A549 (cell line): ENCODE results near the gene ADCY7. TPM values are rescaled to one million over a fixed set of nuclear protein-coding genes. Genes with fewer than 3 reads are reported as not detected.

Source experiments
- ATAC-seq, 2 experiments: fragments of 200-7000 bp in 1 of 2; fragments of >200 bp in 1 of 2; cut with Nextera tagmentation in 1 of 2; cut with Tn5 transposase in 1 of 2; 3 replicates each; pipeline versions ENCODE4 v1.8.0 to v1.9.1; 2018 to 2020; ENCODE audit warnings: mild to moderate bottlenecking in 1 of 2, moderate library complexity in 1 of 2
- CTCF ChIA-PET: fragments of 300-600 bp; sonication (Branson Sonifier 250); formaldehyde crosslinking; extraction: SDS; loops from one replicate; lab custom pipeline; 2021; ENCODE audit warnings: antibody characterized with exemption, inconsistent platforms; lab: Yijun Ruan, JAX
- POLR2A ChIA-PET: fragments of 350-600 bp; formaldehyde crosslinking; extraction: SDS; loops from one replicate; lab custom pipeline; 2021; ENCODE audit warnings: antibody characterized with exemption, inconsistent platforms; lab: Yijun Ruan, JAX
- DNase-seq, 2 experiments: peaks; one replicate each; pipeline versions ENCODE4 v3.0.0 to v3.0.0-alpha.2; 2011 to 2016; ENCODE audit warnings: low read depth in 1 of 2, low spot score in 1 of 2
- FAIRE-seq: peaks from 2 replicates; lab custom pipeline; 2011; peaks lifted over from hg19 to GRCh38; lab: Jason Lieb, UNC
- H3K27ac ChIP-seq, 2 experiments: fragments of >200 bp; sonication (Bioruptor Twin); formaldehyde crosslinking; 3 replicates each; pipeline ENCODE4 v1.5.1; 2016 to 2017
- H3K4me1 ChIP-seq: fragments of >200 bp; sonication (Bioruptor Twin); formaldehyde crosslinking; 3 replicates; pipeline ENCODE4 v1.6.1; 2016
- H3K4me2 ChIP-seq: fragments of >200 bp; sonication (Bioruptor Twin); formaldehyde crosslinking; 3 replicates; pipeline ENCODE4 v1.6.1; 2016
- H3K4me3 ChIP-seq: fragments of >200 bp; sonication (Bioruptor Twin); formaldehyde crosslinking; 3 replicates; pipeline ENCODE4 v1.5.1; 2016
- H3K9me3 ChIP-seq: fragments of >200 bp; sonication (Bioruptor Twin); formaldehyde crosslinking; 3 replicates; pipeline ENCODE4 v1.6.1; 2016
- BHLHE40 ChIP-seq: IDR thresholded peaks from 2 replicates; pipeline ENCODE4 v1.6.1; 2012; ENCODE audit warnings: low read depth, low read length, inconsistent platforms
- CHD4 ChIP-seq: fragments of 200-600 bp; sonication (generic); IDR thresholded peaks from 2 replicates; pipeline ENCODE4 v1.6.1; 2016; ENCODE audit warnings: antibody characterized with exemption, mild to moderate bottlenecking, borderline replicate concordance
- EHF ChIP-seq: fragments of 250-450 bp; sonication (Bioruptor Pico); IDR thresholded peaks from 2 replicates; pipeline ENCODE4 v1.5.0; 2020; ENCODE audit warnings: mild to moderate bottlenecking
- ESRRA ChIP-seq: fragments of 150-350 bp; IDR thresholded peaks from 2 replicates; pipeline ENCODE4 v1.6.1; 2014; ENCODE audit warnings: mild to moderate bottlenecking, low read length, borderline replicate concordance
- FOSB ChIP-seq: fragments of 250-450 bp; sonication (Bioruptor Pico); IDR thresholded peaks from 2 replicates; pipeline ENCODE4 v1.5.0; 2020; ENCODE audit warnings: mild to moderate bottlenecking, moderate library complexity
- GATA3 ChIP-seq: IDR thresholded peaks from 2 replicates; pipeline ENCODE4 v1.6.1; 2012; ENCODE audit warnings: borderline replicate concordance
- HMGXB4 ChIP-seq: fragments of 250-450 bp; sonication (Bioruptor Pico); IDR thresholded peaks from 2 replicates; pipeline ENCODE4 v1.5.0; 2021; ENCODE audit warnings: mild to moderate bottlenecking, moderate library complexity, borderline replicate concordance
- HOXA7 ChIP-seq: fragments of 250-450 bp; sonication (Bioruptor Pico); IDR thresholded peaks from 2 replicates; pipeline ENCODE4 v1.5.0; 2020; ENCODE audit warnings: mild to moderate bottlenecking, moderate library complexity
- HOXB13 ChIP-seq: fragments of 250-450 bp; sonication (Bioruptor Pico); IDR thresholded peaks from 2 replicates; pipeline ENCODE4 v1.5.0; 2020; ENCODE audit warnings: low read depth, mild to moderate bottlenecking, moderate library complexity
- JUN ChIP-seq, 2 experiments: fragments of >200 bp; sonication (Bioruptor Twin); formaldehyde crosslinking; IDR thresholded peaks; 2 replicates in 1 of 2; 3 replicates in 1 of 2; pipeline ENCODE4 v1.6.1; 2016 to 2017
- JUNB ChIP-seq: fragments of >200 bp; sonication (Bioruptor Twin); formaldehyde crosslinking; IDR thresholded peaks from 2 replicates; pipeline ENCODE4 v1.6.1; 2016
- KDM5A ChIP-seq: fragments of 200-600 bp; sonication (generic); IDR thresholded peaks from 2 replicates; pipeline ENCODE4 v1.6.1; 2016; ENCODE audit warnings: antibody characterized with exemption, mild to moderate bottlenecking
- PBX3 ChIP-seq: IDR thresholded peaks from 2 replicates; pipeline ENCODE4 v1.6.1; 2012
- RARB ChIP-seq: fragments of 250-450 bp; sonication (Bioruptor Pico); IDR thresholded peaks from 2 replicates; pipeline ENCODE4 v1.8.0; 2021; ENCODE audit warnings: mild to moderate bottlenecking, moderate library complexity
- RFX5 ChIP-seq: fragments of 450-650 bp; IDR thresholded peaks from 2 replicates; pipeline ENCODE4 v1.7.1; 2014; ENCODE audit warnings: antibody characterized with exemption, mild to moderate bottlenecking, moderate library complexity
- RNF2 ChIP-seq: fragments of 200-600 bp; sonication (generic); IDR thresholded peaks from 2 replicates; pipeline ENCODE4 v1.6.1; 2016; ENCODE audit warnings: low read depth, mild to moderate bottlenecking, antibody characterized with exemption, moderate library complexity, borderline replicate concordance
- SREBF2 ChIP-seq: fragments of 450-650 bp; IDR thresholded peaks from 2 replicates; pipeline ENCODE4 v1.6.1; 2014; ENCODE audit warnings: mild to moderate bottlenecking, moderate library complexity
- TFCP2L1 ChIP-seq: fragments of 250-450 bp; sonication (Bioruptor Pico); IDR thresholded peaks from 2 replicates; pipeline ENCODE4 v1.5.0; 2021; ENCODE audit warnings: mild to moderate bottlenecking
- TP53 ChIP-seq: fragments of 250-450 bp; sonication (Bioruptor Pico); IDR thresholded peaks from 2 replicates; pipeline ENCODE4 v1.5.0; 2021; ENCODE audit warnings: mild to moderate bottlenecking, moderate library complexity
- ZNF302 ChIP-seq: fragments of 250-450 bp; sonication (Bioruptor Pico); IDR thresholded peaks from 2 replicates; pipeline ENCODE4 v1.9.0; 2021; ENCODE audit warnings: inconsistent platforms, mild to moderate bottlenecking, moderate library complexity
- whole genome bisulfite sequencing: methylation state at CpG from one replicate; pipeline ENCODE4 v1.1.6; 2017; ENCODE audit errors: missing lambda C conversion rate; 5-methylcytosine and 5-hydroxymethylcytosine counted together
- polyA plus RNA-seq, 4 experiments: library from polyadenylated mRNA; depleted of rRNA in 3 of 4; stranded (reverse); fragments of >200 nt; fragmentation: RNase III in 1 of 4; extraction: RNeasy Plus Mini Kit Qiagen cat#74134 plus additional on column Dnase treatment in 1 of 4; gene quantifications; 2 replicates in 3 of 4; 3 replicates in 1 of 4; pipeline ENCODE4 v1.2.3, GENCODE V29; 2011 to 2017
- TF ChIP-seq, protein P1 (sequence below): fragments of 200-600 bp; sonication (generic); IDR thresholded peaks from 2 replicates; pipeline ENCODE4 v1.6.1; 2016; ENCODE audit warnings: antibody characterized with exemption, mild to moderate bottlenecking, moderate library complexity
- TF ChIP-seq, protein P2 (sequence below): fragments of 250-450 bp; sonication (Bioruptor Pico); IDR thresholded peaks from 2 replicates; pipeline ENCODE4 v1.5.0; 2020; ENCODE audit warnings: low read depth, mild to moderate bottlenecking, moderate library complexity
- TF ChIP-seq, protein P3 (sequence below): fragments of >200 bp; sonication (Bioruptor Twin); formaldehyde crosslinking; IDR thresholded peaks from 3 replicates; pipeline ENCODE4 v1.5.1; 2016
- TF ChIP-seq, protein P4 (sequence below): IDR thresholded peaks from 2 replicates; pipeline ENCODE4 v1.6.1; 2012

The ADCY7 gene
- polyA plus RNA-seq, 2 of the 4 experiments (the other 2 are of a cell fraction) = 10.5 to 18.7 TPM

- no peak for FAIRE-seq
- no peak overlapping the region for H3K4me3 ChIP-seq
These were observed 10.8 kb upstream of the ADCY7 start for GRCh38 chr16:50255538-50255937.

GRCh38 chr16:50256604-50257003 lies 9.7 kb upstream of the ADCY7 start:
- WGBS = 59% methylated on average over 1 of the region's 1 CpG
- no peaks in the 10 kb centered on the region for H3K9me3 ChIP-seq
- no peak overlapping the region for H3K4me2 ChIP-seq
- POLR2A ChIA-PET = no interaction called here
- H3K4me1 ChIP-seq = peaks cover 28% of the 10 kb centered on the region
- ATAC-seq (no peak), FAIRE-seq (no peak), DNase-seq (no peak)
- no peak overlapping the region for H3K27ac ChIP-seq
- no peak overlapping the region for H3K4me3 ChIP-seq
- CTCF ChIA-PET = no interaction called here
- TF ChIP-seq ESRRA = no peak
- no peak for TF ChIP-seq RARB (CRISPR knock-in tag)
- TF ChIP-seq RNF2 = no peak
- TF ChIP-seq GATA3 = no peak
- no peak for TF ChIP-seq HMGXB4
- no peak for TF ChIP-seq BHLHE40
- no peak for TF ChIP-seq TFCP2L1 (CRISPR knock-in tag)
- no peak for TF ChIP-seq HOXA7 (CRISPR knock-in tag)
- no peak for TF ChIP-seq EHF
- no peak for TF ChIP-seq CHD4
- TF ChIP-seq, protein P1, sequence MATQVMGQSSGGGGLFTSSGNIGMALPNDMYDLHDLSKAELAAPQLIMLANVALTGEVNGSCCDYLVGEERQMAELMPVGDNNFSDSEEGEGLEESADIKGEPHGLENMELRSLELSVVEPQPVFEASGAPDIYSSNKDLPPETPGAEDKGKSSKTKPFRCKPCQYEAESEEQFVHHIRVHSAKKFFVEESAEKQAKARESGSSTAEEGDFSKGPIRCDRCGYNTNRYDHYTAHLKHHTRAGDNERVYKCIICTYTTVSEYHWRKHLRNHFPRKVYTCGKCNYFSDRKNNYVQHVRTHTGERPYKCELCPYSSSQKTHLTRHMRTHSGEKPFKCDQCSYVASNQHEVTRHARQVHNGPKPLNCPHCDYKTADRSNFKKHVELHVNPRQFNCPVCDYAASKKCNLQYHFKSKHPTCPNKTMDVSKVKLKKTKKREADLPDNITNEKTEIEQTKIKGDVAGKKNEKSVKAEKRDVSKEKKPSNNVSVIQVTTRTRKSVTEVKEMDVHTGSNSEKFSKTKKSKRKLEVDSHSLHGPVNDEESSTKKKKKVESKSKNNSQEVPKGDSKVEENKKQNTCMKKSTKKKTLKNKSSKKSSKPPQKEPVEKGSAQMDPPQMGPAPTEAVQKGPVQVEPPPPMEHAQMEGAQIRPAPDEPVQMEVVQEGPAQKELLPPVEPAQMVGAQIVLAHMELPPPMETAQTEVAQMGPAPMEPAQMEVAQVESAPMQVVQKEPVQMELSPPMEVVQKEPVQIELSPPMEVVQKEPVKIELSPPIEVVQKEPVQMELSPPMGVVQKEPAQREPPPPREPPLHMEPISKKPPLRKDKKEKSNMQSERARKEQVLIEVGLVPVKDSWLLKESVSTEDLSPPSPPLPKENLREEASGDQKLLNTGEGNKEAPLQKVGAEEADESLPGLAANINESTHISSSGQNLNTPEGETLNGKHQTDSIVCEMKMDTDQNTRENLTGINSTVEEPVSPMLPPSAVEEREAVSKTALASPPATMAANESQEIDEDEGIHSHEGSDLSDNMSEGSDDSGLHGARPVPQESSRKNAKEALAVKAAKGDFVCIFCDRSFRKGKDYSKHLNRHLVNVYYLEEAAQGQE = no peak

More at GRCh38 chr16:50255538-50255937, 10.8 kb upstream of the ADCY7 start:
- H3K27ac ChIP-seq = no peak overlapping the region
- TF ChIP-seq KDM5A = no peak
- no peak for TF ChIP-seq CHD4
- POLR2A ChIA-PET = no interaction called here
- 100% methylated on average over 2 of the region's 2 CpGs for WGBS
- CTCF ChIA-PET = no interaction called here
- DNase-seq = no peak
- ATAC-seq = no peak
- H3K4me1 ChIP-seq = peaks cover 32% of the 10 kb centered on the region
- H3K9me3 ChIP-seq = no peaks in the 10 kb centered on the region
- no peak overlapping the region for H3K4me2 ChIP-seq

DNA sequence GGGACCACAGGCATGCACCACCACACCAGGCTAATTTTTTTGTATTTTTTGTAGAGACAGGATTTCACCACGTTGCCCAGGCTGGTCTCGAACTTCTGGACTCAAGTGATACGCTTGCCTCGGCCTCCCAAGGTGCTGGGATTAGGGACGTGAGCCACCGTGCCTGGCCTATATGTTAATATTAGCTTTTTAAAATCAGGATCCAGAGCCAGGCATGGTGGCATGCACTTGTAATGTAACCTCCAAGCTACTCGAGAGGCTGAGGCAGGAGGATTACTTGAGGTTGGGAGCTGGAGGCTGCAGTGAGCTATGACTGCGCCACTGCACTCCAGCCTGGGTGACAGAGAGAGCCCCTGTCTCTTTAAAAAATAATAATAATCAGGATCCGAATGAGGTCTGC lies 8.5 kb upstream of the ADCY7 start:
- H3K4me2 ChIP-seq = no peak overlapping the region
- H3K27ac ChIP-seq = no peak overlapping the region
- H3K4me3 ChIP-seq = no peak overlapping the region
- no peak for DNase-seq
- no peaks in the 10 kb centered on the region for H3K9me3 ChIP-seq
- CTCF ChIA-PET = interaction anchor here (0.6 kb wide), 1 partner anchor 549 kb away, joined by 3 read pairs; no protein-coding TSS in a partner anchor
- FAIRE-seq = no peak
- ATAC-seq = no peak
- POLR2A ChIA-PET = no interaction called here
- WGBS = 87% methylated on average over 9 of the region's 9 CpGs
- H3K4me1 ChIP-seq = peaks cover 25% of the 10 kb centered on the region
- TF ChIP-seq JUNB (no peak), RFX5 (no peak), FOSB (CRISPR knock-in tag) (no peak), JUN (IDR thresholded peaks at IDR 0.05) (no peak), TP53 (CRISPR knock-in tag) (no peak), ESRRA (no peak), PBX3 (no peak), SREBF2 (no peak), ZNF302 (CRISPR knock-in tag) (no peak), HOXB13 (CRISPR knock-in tag) (no peak), TFCP2L1 (CRISPR knock-in tag) (no peak)
- TF ChIP-seq, protein P2, sequence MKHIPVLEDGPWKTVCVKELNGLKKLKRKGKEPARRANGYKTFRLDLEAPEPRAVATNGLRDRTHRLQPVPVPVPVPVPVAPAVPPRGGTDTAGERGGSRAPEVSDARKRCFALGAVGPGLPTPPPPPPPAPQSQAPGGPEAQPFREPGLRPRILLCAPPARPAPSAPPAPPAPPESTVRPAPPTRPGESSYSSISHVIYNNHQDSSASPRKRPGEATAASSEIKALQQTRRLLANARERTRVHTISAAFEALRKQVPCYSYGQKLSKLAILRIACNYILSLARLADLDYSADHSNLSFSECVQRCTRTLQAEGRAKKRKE (CRISPR knock-in tag) = no peak
- TF ChIP-seq, protein P3, sequence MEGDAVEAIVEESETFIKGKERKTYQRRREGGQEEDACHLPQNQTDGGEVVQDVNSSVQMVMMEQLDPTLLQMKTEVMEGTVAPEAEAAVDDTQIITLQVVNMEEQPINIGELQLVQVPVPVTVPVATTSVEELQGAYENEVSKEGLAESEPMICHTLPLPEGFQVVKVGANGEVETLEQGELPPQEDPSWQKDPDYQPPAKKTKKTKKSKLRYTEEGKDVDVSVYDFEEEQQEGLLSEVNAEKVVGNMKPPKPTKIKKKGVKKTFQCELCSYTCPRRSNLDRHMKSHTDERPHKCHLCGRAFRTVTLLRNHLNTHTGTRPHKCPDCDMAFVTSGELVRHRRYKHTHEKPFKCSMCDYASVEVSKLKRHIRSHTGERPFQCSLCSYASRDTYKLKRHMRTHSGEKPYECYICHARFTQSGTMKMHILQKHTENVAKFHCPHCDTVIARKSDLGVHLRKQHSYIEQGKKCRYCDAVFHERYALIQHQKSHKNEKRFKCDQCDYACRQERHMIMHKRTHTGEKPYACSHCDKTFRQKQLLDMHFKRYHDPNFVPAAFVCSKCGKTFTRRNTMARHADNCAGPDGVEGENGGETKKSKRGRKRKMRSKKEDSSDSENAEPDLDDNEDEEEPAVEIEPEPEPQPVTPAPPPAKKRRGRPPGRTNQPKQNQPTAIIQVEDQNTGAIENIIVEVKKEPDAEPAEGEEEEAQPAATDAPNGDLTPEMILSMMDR = no peak
- TF ChIP-seq, protein P4, sequence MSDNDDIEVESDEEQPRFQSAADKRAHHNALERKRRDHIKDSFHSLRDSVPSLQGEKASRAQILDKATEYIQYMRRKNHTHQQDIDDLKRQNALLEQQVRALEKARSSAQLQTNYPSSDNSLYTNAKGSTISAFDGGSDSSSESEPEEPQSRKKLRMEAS = no peak
